ENCODE measurements around the gene EEF1AKMT3. TPM values are rescaled to one million over a fixed set of nuclear protein-coding genes. Genes with fewer than 3 reads are reported as not detected.

EEF1AKMT3 gene
- total RNA-seq, 1 donor from 2014 or later = 3.3 TPM

DNA sequence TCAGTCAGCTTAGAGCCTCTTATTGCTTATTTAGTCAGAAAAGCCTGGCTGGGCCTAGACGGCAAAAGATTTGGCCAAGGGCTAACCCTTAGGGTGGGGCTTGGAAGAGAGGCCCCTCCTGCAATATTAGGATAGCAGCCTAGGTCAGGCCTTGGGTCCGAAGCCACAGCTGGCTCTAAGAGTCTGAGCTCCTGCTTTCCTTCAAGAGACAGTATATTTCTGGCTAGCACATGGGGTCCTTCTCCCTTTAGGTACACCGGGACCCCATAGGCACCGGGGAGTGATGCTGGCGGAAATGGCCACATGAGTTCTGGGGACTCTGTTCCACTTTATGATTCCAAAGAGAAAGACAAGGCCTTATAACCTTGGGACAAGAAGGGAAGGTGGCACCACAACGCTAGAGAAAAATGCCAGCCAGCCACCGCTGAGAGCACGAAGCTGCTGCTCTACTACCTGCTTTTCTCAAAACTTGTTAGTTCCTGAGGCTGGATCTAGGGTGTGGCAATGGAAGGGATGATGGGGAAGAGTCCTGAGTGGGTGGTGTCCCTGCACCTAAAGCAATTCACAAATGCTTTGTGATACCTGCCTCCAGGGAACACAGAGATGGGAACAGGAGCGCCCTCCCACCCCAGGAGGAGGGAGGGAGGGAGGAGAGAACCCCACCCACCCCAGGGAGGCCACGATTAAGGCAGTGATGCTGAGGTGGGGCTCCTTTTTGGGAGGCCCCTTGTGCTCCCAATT lies 49.2 kb downstream of the EEF1AKMT3 start:
- Mint-ChIP-seq H3K4me1 (ENCODE audit: low read depth, unreplicated experiment) (peaks cover 22% of the 10 kb centered on the region), H3K27ac (ENCODE audit: unreplicated experiment) (no peak overlapping the region), H3K36me3 (ENCODE audit: unreplicated experiment) (no peaks in the 10 kb centered on the region)

DNA sequence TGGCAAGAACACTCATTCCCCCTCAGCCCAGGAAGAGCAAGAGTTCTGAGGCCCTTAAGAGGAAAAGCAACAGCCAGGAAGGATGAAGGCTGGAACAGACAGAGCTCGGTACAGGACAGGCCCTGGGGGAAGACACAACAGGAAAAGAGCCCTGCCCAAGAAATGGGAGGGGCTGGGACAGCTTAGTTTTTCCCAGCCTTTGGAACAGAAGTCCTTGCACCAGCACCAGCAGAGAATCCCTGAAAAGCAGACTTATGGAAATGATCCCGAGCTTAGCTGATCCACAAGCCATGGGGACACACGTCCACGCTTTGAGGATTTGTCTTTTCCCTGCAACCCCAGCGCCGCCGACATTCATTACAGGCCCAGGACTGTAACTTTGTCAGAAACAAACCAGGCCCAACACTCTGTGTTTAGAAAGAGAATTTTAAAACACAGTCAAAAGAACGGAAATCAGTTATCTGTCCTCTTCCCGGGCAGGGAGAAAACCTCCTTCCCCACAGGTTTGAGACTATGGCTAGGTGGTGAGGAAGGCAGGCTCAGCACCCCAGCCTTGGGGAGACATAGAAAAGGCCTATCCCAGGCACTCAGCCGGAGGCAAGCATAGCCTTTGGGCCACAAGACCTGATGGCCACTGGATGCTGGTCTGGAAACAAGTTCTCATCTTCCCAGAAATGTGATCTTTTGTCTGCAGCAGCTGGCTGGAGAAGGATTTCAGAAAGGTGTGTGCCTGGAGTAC lies 50.1 kb downstream of the EEF1AKMT3 start:
- Mint-ChIP-seq H3K27me3 (ENCODE audit: unreplicated experiment) (peaks cover 11% of the 10 kb centered on the region), H3K9me3 (ENCODE audit: unreplicated experiment) (peaks cover 23% of the 10 kb centered on the region), H3K36me3 (ENCODE audit: unreplicated experiment) (no peaks in the 10 kb centered on the region), H3K4me3 (ENCODE audit: unreplicated experiment) (no peak overlapping the region), H3K27ac (ENCODE audit: unreplicated experiment) (peak overlapping the region; percentile 68), H3K4me1 (ENCODE audit: low read depth, unreplicated experiment) (peaks cover 18% of the 10 kb centered on the region)
- TF ChIP-seq, protein P1, sequence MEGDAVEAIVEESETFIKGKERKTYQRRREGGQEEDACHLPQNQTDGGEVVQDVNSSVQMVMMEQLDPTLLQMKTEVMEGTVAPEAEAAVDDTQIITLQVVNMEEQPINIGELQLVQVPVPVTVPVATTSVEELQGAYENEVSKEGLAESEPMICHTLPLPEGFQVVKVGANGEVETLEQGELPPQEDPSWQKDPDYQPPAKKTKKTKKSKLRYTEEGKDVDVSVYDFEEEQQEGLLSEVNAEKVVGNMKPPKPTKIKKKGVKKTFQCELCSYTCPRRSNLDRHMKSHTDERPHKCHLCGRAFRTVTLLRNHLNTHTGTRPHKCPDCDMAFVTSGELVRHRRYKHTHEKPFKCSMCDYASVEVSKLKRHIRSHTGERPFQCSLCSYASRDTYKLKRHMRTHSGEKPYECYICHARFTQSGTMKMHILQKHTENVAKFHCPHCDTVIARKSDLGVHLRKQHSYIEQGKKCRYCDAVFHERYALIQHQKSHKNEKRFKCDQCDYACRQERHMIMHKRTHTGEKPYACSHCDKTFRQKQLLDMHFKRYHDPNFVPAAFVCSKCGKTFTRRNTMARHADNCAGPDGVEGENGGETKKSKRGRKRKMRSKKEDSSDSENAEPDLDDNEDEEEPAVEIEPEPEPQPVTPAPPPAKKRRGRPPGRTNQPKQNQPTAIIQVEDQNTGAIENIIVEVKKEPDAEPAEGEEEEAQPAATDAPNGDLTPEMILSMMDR (IDR thresholded peaks at IDR 0.05; ENCODE audit: partially characterized antibody, unreplicated experiment) = no peak
- DNase-seq = no peak

More for the DNA sequence above, 49.2 kb downstream of the EEF1AKMT3 start:
- TF ChIP-seq, protein P1 (IDR thresholded peaks at IDR 0.05; ENCODE audit: partially characterized antibody, unreplicated experiment) = no peak
- Mint-ChIP-seq H3K9me3 (ENCODE audit: unreplicated experiment) (peaks cover 20% of the 10 kb centered on the region), H3K27me3 (ENCODE audit: unreplicated experiment) (peaks cover 15% of the 10 kb centered on the region), H3K4me3 (ENCODE audit: unreplicated experiment) (no peak overlapping the region)
- DNase-seq = no peak

DNA sequence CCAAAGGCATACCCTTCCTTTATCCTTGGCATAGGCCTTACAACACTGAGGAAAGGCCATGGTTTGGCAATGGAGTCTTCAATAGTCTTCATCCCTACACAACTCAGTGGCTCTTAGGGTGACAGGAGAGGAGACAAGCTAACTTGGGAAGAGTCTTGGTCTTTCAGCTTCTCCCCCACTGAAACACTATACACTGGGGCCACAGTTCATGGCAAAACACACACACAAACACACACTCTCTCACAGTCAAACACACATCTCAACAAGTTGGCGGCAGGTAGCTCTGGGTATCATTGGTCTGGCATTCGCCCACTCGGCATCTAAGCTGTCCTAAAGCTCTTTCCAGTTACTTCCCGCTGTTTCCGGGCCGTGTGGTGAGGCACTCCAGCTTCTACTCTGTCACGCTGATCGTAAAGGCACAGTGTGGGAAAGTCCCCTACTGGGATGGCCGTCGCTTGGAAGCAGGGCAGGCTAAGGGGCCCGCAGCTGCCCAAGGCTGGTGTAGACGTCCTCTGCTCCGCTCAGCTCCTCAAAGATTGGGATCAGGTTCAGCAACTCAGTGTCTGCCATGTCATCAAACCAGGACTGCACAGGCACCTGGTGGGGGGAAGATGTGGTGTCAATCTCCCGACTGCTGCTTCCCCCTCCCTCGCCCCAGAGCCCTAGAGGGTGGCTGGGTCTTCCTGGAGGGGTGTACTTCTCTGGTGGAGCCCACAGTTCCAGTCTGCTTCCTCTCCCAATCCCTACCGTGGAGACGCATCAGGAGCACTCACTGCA lies 50.9 kb downstream of the EEF1AKMT3 start:
- H3K27ac Mint-ChIP-seq (ENCODE audit: unreplicated experiment) = peak overlapping the region; percentile 68
- H3K27me3 Mint-ChIP-seq (ENCODE audit: unreplicated experiment) = peaks cover 11% of the 10 kb centered on the region
- H3K4me3 Mint-ChIP-seq (ENCODE audit: unreplicated experiment) = no peak overlapping the region
- DNase-seq = no peak
- TF ChIP-seq, protein P1 (IDR thresholded peaks at IDR 0.05; ENCODE audit: partially characterized antibody, unreplicated experiment) = no peak
- H3K36me3 Mint-ChIP-seq (ENCODE audit: unreplicated experiment) = no peaks in the 10 kb centered on the region
- H3K4me1 Mint-ChIP-seq (ENCODE audit: low read depth, unreplicated experiment) = peaks cover 16% of the 10 kb centered on the region
- H3K9me3 Mint-ChIP-seq (ENCODE audit: unreplicated experiment) = peaks cover 23% of the 10 kb centered on the region

DNA sequence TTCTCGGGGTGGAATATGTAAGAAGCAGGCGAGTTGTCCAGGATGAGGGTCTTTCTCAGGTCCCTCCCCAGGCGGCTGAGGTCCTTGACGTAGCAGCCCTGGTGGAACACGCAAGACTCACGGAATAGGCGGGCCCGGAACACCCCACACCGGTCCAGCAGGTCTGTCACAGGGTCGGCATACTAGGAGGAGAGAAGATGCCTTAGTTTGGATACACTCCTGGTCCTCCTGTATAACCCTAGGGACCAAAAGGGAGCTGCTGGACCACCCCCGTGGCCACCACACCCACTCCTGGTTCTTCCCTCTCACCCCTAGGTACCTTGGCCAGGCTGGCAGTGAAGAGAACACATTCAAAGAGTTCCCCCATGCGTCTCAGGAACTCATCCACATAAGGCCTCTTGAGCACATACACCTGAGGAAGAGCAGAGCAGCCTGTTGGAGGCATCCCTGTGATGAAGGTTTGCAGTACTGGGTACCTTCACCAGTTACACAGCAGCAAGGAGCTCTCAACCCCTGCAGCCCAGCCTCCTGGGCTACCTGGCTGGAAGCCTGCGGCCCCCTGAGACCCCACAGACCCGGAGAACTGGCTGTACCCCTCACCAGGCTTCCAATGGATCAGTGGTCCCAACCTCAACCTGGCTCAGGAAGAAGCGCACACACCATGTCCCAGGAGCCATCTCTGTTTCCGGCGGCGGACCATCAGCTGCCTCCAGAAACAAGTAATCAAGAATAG lies 51.7 kb downstream of the EEF1AKMT3 start:
- peaks cover 9% of the 10 kb centered on the region for H3K4me1 Mint-ChIP-seq (ENCODE audit: low read depth, unreplicated experiment)
- no peaks in the 10 kb centered on the region for H3K36me3 Mint-ChIP-seq (ENCODE audit: unreplicated experiment)
- no peak overlapping the region for H3K27ac Mint-ChIP-seq (ENCODE audit: unreplicated experiment)
- no peak for DNase-seq
- H3K9me3 Mint-ChIP-seq (ENCODE audit: unreplicated experiment) = peaks cover 19% of the 10 kb centered on the region
- H3K4me3 Mint-ChIP-seq (ENCODE audit: unreplicated experiment) = no peak overlapping the region
- peaks cover 10% of the 10 kb centered on the region for H3K27me3 Mint-ChIP-seq (ENCODE audit: unreplicated experiment)
- TF ChIP-seq, protein P1 (IDR thresholded peaks at IDR 0.05; ENCODE audit: partially characterized antibody, unreplicated experiment) = no peak

Data from glutamatergic neuron (in vitro differentiated cells).